GM18502 (cell line): Measurements from ENCODE around the gene DOCK10.

Source experiments
- ATAC-seq: cut with Tn5 transposase; IDR thresholded peaks from one replicate; pipeline ENCODE4 v1.9.1; 2021; ENCODE audit warnings: mild to moderate bottlenecking; ENCODE audit not compliant: unreplicated experiment, poor library complexity

Gene DOCK10

GRCh38 chr2:224747765-224748164 lies 294.5 kb downstream of the DOCK10 start:
- ATAC-seq = no peak

DNA sequence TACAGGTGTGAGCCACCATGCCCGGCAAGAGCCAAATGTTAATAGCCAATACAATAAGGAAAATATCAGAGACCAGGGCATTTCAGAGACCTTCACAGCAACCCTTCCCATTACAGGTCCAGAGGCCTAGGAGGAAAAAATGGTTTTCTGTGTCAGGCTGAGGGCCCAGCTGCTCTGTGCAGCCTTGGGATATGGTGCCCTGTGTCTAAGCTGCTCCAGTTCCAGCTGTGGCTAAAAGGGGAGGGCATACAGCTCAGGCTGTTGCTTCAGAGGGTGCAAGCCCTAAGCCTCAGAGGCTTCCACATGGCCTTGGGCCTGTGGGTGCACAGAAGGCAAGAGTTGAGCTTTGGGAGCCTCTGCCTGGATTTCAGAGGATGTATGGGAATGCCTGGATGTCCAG lies 306.0 kb downstream of the DOCK10 start:
- ATAC-seq = no peak

DNA sequence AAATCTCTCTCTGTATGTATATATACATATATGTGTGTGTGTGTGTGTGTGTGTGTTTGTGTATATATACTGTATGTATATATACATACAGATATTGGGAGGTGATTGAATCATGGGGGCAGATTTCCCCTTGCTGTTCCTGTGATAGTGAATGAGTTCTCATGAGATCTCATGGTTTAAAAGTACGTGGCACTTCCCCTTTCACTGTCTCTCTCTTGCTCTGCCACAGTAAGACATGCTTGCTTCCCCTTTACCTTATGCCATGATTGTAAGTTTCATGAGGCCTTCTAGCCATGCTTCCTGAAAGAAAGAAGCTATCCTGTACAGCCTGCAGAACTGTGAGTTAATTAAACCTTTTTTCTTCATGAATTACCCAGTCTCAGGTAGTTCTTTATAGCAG lies 307.3 kb downstream of the DOCK10 start:
- ATAC-seq = no peak

DNA sequence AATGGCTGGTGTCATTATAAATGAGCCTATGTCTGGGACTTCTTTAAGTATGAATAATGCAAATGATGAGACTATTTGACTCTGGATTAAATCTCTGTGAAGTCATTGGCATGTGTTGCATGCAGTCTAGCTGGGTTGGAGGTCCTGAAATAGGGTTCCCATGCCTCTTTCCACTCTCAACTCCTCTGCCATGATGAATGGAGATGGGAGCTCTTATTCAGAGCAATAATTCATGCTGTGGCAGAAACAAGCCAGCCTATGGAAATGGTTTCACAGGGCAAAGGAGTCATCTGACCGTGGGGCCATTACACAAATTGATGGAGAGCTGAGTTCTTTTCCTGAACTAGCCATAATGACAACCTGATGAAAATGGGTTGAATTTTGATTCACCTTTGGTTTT lies 310.6 kb downstream of the DOCK10 start:
- ATAC-seq = no peak

DNA sequence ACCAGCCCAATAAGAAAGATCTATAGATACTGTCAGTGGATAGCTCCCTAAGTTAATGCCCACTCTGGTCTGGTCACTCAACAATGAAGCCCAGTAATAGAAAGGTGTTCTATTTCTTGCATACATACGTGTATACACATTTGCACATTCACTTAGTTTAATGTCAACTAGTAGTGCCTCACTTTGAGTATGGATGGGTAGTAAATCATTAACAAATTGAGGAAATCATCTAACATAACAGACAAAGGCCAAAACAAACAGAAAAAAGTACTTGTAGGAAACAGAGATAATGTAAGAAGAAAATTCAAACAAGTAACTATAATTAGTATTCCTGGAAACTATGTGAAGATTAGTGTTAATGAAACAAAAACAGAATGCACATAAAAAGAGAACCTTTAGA lies 312.8 kb downstream of the DOCK10 start:
- no peak for ATAC-seq

DNA sequence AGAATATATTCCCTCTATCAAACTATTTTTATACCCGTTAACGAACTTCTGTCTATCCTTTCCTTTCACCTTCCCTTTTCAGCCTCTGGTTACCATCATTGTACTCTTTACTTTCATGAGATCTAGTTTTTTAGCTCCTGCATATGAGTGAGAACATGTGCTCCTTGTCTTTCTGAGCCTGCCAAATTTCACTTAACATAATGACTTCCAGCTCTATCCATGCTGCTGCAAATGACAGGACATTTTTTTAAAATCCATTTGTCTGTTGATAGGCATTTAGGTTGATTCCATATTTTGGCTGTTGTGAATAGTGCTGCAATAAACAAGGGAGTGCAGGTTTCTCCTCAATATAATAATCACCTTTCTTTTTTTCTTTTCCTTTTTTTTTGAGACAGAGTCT lies 317.9 kb downstream of the DOCK10 start:
- no peak for ATAC-seq

GRCh38 chr2:224723586-224724217 lies 318.6 kb downstream of the DOCK10 start:
- ATAC-seq = peak; percentile 77

DNA sequence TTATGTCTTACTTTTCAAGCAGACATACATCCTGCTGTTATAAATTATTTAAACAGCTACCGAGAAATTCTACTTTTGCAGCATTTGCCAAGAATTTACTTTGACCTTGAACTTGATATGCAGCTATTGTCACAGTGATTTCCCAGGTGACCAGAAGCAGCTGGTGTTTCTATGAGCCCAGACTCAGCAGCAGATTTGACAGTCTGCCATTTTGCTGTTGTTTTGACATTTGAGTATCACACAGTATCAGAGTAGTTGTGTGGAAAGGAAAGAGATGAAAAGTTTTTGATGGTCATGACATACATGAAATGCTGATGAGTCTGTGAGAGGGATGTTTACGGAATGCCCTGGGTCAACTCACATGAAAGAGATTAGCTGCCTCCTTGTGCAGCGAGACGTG lies 319.5 kb downstream of the DOCK10 start:
- no peak for ATAC-seq

GRCh38 chr2:224722250-224722649 lies 320.0 kb downstream of the DOCK10 start:
- ATAC-seq = no peak

- no peak for ATAC-seq
These were observed 325.3 kb downstream of the DOCK10 start for GRCh38 chr2:224716921-224717320.

DNA sequence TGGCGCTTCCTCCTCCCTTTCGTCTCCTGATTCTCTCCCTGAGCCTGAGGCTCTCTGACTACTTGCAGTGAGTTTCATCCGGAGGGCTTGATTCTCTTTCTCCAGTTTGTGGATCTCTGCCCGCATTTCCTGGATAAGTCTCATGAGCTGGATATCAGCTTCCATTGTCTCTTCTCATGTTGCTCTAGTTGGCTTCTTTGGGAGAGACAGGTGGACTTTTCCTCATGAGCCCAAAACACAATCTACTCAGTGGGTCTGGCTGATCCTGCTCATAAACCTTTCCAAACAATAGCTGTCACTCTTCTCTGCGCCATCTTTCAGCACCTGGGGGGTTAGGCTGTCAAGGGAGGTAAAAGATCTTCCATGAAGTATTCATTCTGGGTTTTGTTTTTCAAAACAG lies 326.1 kb downstream of the DOCK10 start, which contains the start of gene CCDC195:
Gene CCDC195, minus strand, starts transcription at position 165 of the 400 bp plus-strand sequence. Its CDS starts 0 bp downstream, at position 165.
- ATAC-seq = no peak
